HepG2 (cell line): ENCODE measurements around the gene CTDSP1. TPM values are rescaled to one million over a fixed set of nuclear protein-coding genes. Genes with fewer than 3 reads are reported as not detected.

Experiments used
- ATAC-seq: fragments of 200-7000 bp; cut with Tn5 transposase; 3 replicates; pipeline ENCODE4 v1.9.1; 2020; ENCODE audit warnings: mild to moderate bottlenecking, moderate library complexity
- BruUV-seq: library from RNA; stranded (reverse); fragments of 400-500 nt; replicated peaks from 2 replicates; lab custom pipeline; 2021; lab: Mats Ljungman, UMichigan
- CTCF ChIA-PET: fragments of 300-600 bp; formaldehyde crosslinking; extraction: SDS; loops from one replicate; lab custom pipeline; 2021; ENCODE audit warnings: low total read pairs, inconsistent platforms, low intra/inter-chr PET ratio; lab: Yijun Ruan, JAX
- POLR2A ChIA-PET: fragments of 350-600 bp; sonication (Branson Sonifier 250); formaldehyde crosslinking; loops from one replicate; lab custom pipeline; 2020; ENCODE audit warnings: antibody characterized with exemption, inconsistent platforms; lab: Yijun Ruan, JAX
- DNase-seq: peaks from one replicate; pipeline ENCODE4 v3.0.0-alpha.2; 2015; ENCODE audit warnings: low spot score
- FAIRE-seq: peaks from 3 replicates; lab custom pipeline; 2011; peaks lifted over from hg19 to GRCh38; lab: Jason Lieb, UNC
- H2AFZ ChIP-seq: one replicate; pipeline ENCODE4 v1.6.1; 2011; ENCODE audit warnings: low read length, inconsistent platforms
- H3K27ac ChIP-seq: fragments of 300-600 bp; 3 replicates; pipeline ENCODE4 v1.8.0; 2011; ENCODE audit warnings: mixed run types, mild to moderate bottlenecking, mixed read lengths, low read length, inconsistent platforms; ENCODE audit not compliant: insufficient read depth; ENCODE audit errors: extremely low read length
- H3K27me3 ChIP-seq, 2 experiments: fragments of 200-600 bp in 1 of 2; 2 replicates in 1 of 2; 3 replicates in 1 of 2; pipeline versions ENCODE4 v1.6.0 to v1.8.0; 2011; ENCODE audit warnings: low read length in 2 of 2, mild to moderate bottlenecking in 2 of 2, moderate library complexity in 2 of 2, inconsistent platforms in 1 of 2; ENCODE audit not compliant: insufficient read depth in 2 of 2, control insufficient read depth in 1 of 2
- H3K36me3 ChIP-seq, 2 experiments: fragments of 200-600 bp in 1 of 2; replicated peaks in 1 of 2; 2 replicates in 1 of 2; 3 replicates in 1 of 2; pipeline versions ENCODE4 v1.5.1 to v1.8.0; 2011; ENCODE audit warnings: low read length in 2 of 2, inconsistent platforms in 1 of 2; ENCODE audit not compliant: insufficient read depth in 2 of 2, control insufficient read depth in 1 of 2
- H3K4me1 ChIP-seq: 2 replicates; pipeline ENCODE4 v1.5.1; 2012; ENCODE audit warnings: low read length, inconsistent platforms; ENCODE audit not compliant: insufficient read depth
- H3K4me2 ChIP-seq: 2 replicates; pipeline ENCODE4 v1.6.0; 2011; ENCODE audit warnings: low read depth, low read length, inconsistent platforms
- H3K4me3 ChIP-seq, 3 experiments: fragments of 200-600 bp in 1 of 3; sonication (generic), shearing (Covaris generic) in 1 of 3; replicated peaks in 1 of 3; 2 replicates each; pipeline ENCODE4 v1.5.1; 2011 to 2016; ENCODE audit warnings: low read length in 3 of 3, inconsistent platforms in 2 of 3, low read depth in 2 of 3, mild to moderate bottlenecking in 2 of 3, control low read depth in 1 of 3, mixed read lengths in 1 of 3; ENCODE audit not compliant: insufficient read depth in 1 of 3
- H3K79me2 ChIP-seq: one replicate; pipeline ENCODE4 v1.6.1; 2011; ENCODE audit warnings: low read length, inconsistent platforms; ENCODE audit not compliant: insufficient read depth
- H3K9ac ChIP-seq: 2 replicates; pipeline ENCODE4 v1.6.0; 2011; ENCODE audit warnings: mild to moderate bottlenecking, low read depth, low read length, inconsistent platforms; ENCODE audit not compliant: insufficient read depth
- H3K9me3 ChIP-seq: 2 replicates; pipeline ENCODE4 v1.5.1; 2012; ENCODE audit warnings: mild to moderate bottlenecking, low read length
- H4K20me1 ChIP-seq: 2 replicates; pipeline ENCODE4 v1.6.0; 2011; ENCODE audit warnings: inconsistent platforms, mild to moderate bottlenecking, low read length, moderate library complexity; ENCODE audit not compliant: insufficient read depth
- ELF4 ChIP-seq: sonication (generic); formaldehyde crosslinking; IDR thresholded peaks from 2 replicates; pipeline ENCODE4 v1.5.0; 2020; ENCODE audit warnings: missing genetic modification reagents, mild to moderate bottlenecking, moderate library complexity, borderline replicate concordance
- GABPA ChIP-seq, 2 experiments: IDR thresholded peaks; 2 replicates each; pipeline ENCODE4 v1.6.1; 2011 to 2016; ENCODE audit warnings: low read depth in 2 of 2, low read length in 1 of 2, missing biosample characterization in 1 of 2, missing genetic modification characterization in 1 of 2
- HDAC2 ChIP-seq: sonication (generic); formaldehyde crosslinking; IDR thresholded peaks from 2 replicates; pipeline ENCODE4 v1.4.0; 2020; ENCODE audit warnings: missing genetic modification reagents
- KDM5B ChIP-seq: sonication (generic); formaldehyde crosslinking; IDR thresholded peaks from 2 replicates; pipeline ENCODE4 v1.4.0; 2020; ENCODE audit warnings: missing genetic modification reagents, mild to moderate bottlenecking, borderline replicate concordance
- MXI1 ChIP-seq: IDR thresholded peaks from 3 replicates; pipeline ENCODE4 v1.6.1; 2012; ENCODE audit warnings: low read depth, low read length, inconsistent platforms, borderline replicate concordance
- NR2C2 ChIP-seq: sonication (generic); formaldehyde crosslinking; IDR thresholded peaks from 2 replicates; pipeline ENCODE4 v1.4.0; 2020; ENCODE audit warnings: missing genetic modification reagents, mild to moderate bottlenecking, moderate library complexity, borderline replicate concordance
- RFX3 ChIP-seq: IDR thresholded peaks from 2 replicates; pipeline ENCODE4 v1.6.1; 2016; ENCODE audit warnings: missing biosample characterization, missing genetic modification reagents
- SNAI1 ChIP-seq: sonication (generic); formaldehyde crosslinking; IDR thresholded peaks from 2 replicates; pipeline ENCODE4 v1.5.0; 2020; ENCODE audit warnings: mild to moderate bottlenecking, missing genetic modification reagents, borderline replicate concordance
- ZNF235 ChIP-seq: sonication (generic); formaldehyde crosslinking; IDR thresholded peaks from 2 replicates; pipeline ENCODE4 v1.8.1; 2023; ENCODE audit warnings: mild to moderate bottlenecking, missing genetic modification reagents, borderline replicate concordance
- ZNF24 ChIP-seq: fragments of 450-650 bp; IDR thresholded peaks from 2 replicates; pipeline ENCODE4 v1.6.1; 2017; ENCODE audit warnings: antibody characterized with exemption, mild to moderate bottlenecking
- ZNF556 ChIP-seq: sonication (generic); formaldehyde crosslinking; IDR thresholded peaks from 2 replicates; pipeline ENCODE4 v1.4.0; 2020; ENCODE audit warnings: mild to moderate bottlenecking, missing genetic modification reagents, borderline replicate concordance
- ZNF713 ChIP-seq: sonication (generic); formaldehyde crosslinking; IDR thresholded peaks from 2 replicates; pipeline ENCODE4 v1.4.0; 2020; ENCODE audit warnings: mild to moderate bottlenecking, missing genetic modification reagents
- WGBS: methylation state at CpG from one replicate; pipeline ENCODE4 v1.1.6; 2017; ENCODE audit warnings: low lambda C conversion rate; 5-methylcytosine and 5-hydroxymethylcytosine counted together
- in situ Hi-C: cut with HindIII; loops from 2 replicates; pipeline ENCODE4 v1.10.0; 2017; ENCODE audit warnings: low pct_unique_long_range_greater_than_20kb; ENCODE audit not compliant: extremely low pct_ligation_motif_present
- intact Hi-C: fragments of 100-400 bp; cut with micrococcal nuclease; formaldehyde crosslinking; loops from one replicate; pipeline ENCODE4 v1.10.0; 2022; ENCODE audit not compliant: unreplicated experiment
- polyA plus RNA-seq, 8 experiments: library from polyadenylated mRNA; depleted of rRNA in 3 of 8; stranded (reverse) in 7 of 8; unstranded in 1 of 8; fragments of >200 nt; fragmentation: Illumina TruSeq in 4 of 8; extraction: Trizol in 4 of 8; gene quantifications; 2 replicates each; pipeline versions ENCODE4 v1.2.1 to v1.2.3, GENCODE V29; 2011 to 2016; ENCODE audit warnings: low read depth in 4 of 8, missing spikeins in 1 of 8, mixed read lengths in 1 of 8; ENCODE audit not compliant: insufficient read depth in 1 of 8
- total RNA-seq, 5 experiments: library from RNA; depleted of rRNA; stranded (reverse); fragments of >200 nt; fragmentation: Illumina TruSeq; extraction: Trizol; gene quantifications; 2 replicates each; pipeline ENCODE4 v1.2.3, GENCODE V29; 2016; ENCODE audit warnings: low read depth in 1 of 5
- TF ChIP-seq, protein P1 (sequence below): sonication (generic); formaldehyde crosslinking; IDR thresholded peaks from 2 replicates; pipeline ENCODE4 v1.8.1; 2023; ENCODE audit warnings: mild to moderate bottlenecking, missing genetic modification reagents, borderline replicate concordance
- TF ChIP-seq, protein P2 (sequence below): sonication (generic); formaldehyde crosslinking; IDR thresholded peaks from 2 replicates; pipeline ENCODE4 v1.8.0; 2023; ENCODE audit warnings: mild to moderate bottlenecking, missing genetic modification reagents
- TF ChIP-seq, protein P3 (sequence below): sonication (generic); formaldehyde crosslinking; conservative IDR thresholded peaks from 2 replicates; pipeline ENCODE4 v1.4.0; 2020; ENCODE audit warnings: missing genetic modification reagents
- TF ChIP-seq, protein P4 (sequence below): IDR thresholded peaks from 2 replicates; pipeline ENCODE4 v1.6.1; 2016; ENCODE audit warnings: control low read depth

CTDSP1 gene
- total and polyA plus RNA-seq, 2 of the 13 experiments (the other 11 are each of a cell fraction or from before 2014, with no cell fraction given) = 91.0 to 268 TPM

DNA sequence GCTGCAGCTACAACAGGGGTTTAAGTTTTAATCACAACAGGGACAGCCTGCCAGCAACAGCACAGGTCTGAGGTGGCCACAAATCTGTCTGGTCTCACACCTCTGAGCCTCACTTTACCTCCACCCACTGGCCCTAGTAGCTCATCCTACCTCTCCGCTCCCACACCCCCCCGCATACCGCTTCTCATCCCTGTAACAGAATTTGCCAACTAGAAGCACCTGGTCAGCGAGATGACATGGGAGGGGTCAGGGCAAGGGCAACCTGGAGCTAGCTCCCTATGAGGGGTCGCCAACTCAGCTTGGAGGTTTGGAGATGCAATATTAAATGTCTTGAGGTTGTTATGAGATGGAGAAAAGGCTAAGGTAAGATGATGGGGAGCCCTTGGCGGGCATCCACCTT, 35.5 kb upstream of the CTDSP1 start:
- H4K20me1 ChIP-seq = no peaks in the 10 kb centered on the region
- H3K4me1 ChIP-seq = peaks cover 37% of the 10 kb centered on the region
- H3K4me2 ChIP-seq = no peak overlapping the region
- H3K9ac ChIP-seq = no peak overlapping the region
- ATAC-seq = no peak
- no peak overlapping the region for H3K4me3 ChIP-seq
- no peaks in the 10 kb centered on the region for H3K9me3 ChIP-seq
- intact Hi-C loops = no loop called here
- no peaks in the 10 kb centered on the region for H3K79me2 ChIP-seq
- ChIA-PET POLR2A (no interaction called here), CTCF (no interaction called here)
- H3K36me3 ChIP-seq = no peaks in the 10 kb centered on the region
- H2AFZ ChIP-seq = no peak overlapping the region
- BruUV-seq = no TSS peak
- WGBS = 69% methylated on average over 6 of the region's 6 CpGs
- FAIRE-seq = no peak
- DNase-seq = no peak
- H3K27me3 ChIP-seq = peaks cover 2% of the 10 kb centered on the region in 2 experiments; a peak in 2 of 5 replicates
- no peak for TF ChIP-seq HDAC2 (CRISPR knock-in tag)
- TF ChIP-seq NR2C2 (CRISPR knock-in tag) = no peak
- TF ChIP-seq ZNF235 (CRISPR knock-in tag) = no peak
- no peak for TF ChIP-seq MXI1
- TF ChIP-seq ZNF24 = no peak
- no peak for TF ChIP-seq KDM5B (CRISPR knock-in tag)
- TF ChIP-seq ZNF556 = no peak
- TF ChIP-seq, protein P1, sequence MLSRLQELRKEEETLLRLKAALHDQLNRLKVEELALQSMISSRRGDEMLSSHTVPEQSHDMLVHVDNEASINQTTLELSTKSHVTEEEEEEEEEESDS (CRISPR knock-in tag) = no peak
- no peak for TF ChIP-seq GABPA (IDR thresholded peaks at IDR 0.05; ENCODE audit: low read depth, low read length)
- no peak for TF ChIP-seq GABPA (CRISPR knock-in tag; IDR thresholded peaks at IDR 0.05; ENCODE audit: low read depth)
- no peak for TF ChIP-seq RFX3 (CRISPR knock-in tag)
- TF ChIP-seq ZNF713 (CRISPR knock-in tag) = no peak
- TF ChIP-seq, protein P2, sequence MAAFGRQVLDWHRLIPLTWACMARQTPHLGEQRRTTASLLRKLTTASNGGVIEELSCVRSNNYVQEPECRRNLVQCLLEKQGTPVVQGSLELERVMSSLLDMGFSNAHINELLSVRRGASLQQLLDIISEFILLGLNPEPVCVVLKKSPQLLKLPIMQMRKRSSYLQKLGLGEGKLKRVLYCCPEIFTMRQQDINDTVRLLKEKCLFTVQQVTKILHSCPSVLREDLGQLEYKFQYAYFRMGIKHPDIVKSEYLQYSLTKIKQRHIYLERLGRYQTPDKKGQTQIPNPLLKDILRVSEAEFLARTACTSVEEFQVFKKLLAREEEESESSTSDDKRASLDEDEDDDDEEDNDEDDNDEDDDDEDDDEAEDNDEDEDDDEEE (CRISPR knock-in tag) = no peak
- TF ChIP-seq, protein P3, sequence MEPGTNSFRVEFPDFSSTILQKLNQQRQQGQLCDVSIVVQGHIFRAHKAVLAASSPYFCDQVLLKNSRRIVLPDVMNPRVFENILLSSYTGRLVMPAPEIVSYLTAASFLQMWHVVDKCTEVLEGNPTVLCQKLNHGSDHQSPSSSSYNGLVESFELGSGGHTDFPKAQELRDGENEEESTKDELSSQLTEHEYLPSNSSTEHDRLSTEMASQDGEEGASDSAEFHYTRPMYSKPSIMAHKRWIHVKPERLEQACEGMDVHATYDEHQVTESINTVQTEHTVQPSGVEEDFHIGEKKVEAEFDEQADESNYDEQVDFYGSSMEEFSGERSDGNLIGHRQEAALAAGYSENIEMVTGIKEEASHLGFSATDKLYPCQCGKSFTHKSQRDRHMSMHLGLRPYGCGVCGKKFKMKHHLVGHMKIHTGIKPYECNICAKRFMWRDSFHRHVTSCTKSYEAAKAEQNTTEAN (CRISPR knock-in tag) = no peak
- TF ChIP-seq ELF4 (CRISPR knock-in tag) = no peak
- TF ChIP-seq, protein P4, sequence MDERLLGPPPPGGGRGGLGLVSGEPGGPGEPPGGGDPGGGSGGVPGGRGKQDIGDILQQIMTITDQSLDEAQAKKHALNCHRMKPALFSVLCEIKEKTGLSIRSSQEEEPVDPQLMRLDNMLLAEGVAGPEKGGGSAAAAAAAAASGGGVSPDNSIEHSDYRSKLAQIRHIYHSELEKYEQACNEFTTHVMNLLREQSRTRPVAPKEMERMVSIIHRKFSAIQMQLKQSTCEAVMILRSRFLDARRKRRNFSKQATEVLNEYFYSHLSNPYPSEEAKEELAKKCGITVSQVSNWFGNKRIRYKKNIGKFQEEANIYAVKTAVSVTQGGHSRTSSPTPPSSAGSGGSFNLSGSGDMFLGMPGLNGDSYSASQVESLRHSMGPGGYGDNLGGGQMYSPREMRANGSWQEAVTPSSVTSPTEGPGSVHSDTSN (CRISPR knock-in tag) = no peak
- TF ChIP-seq SNAI1 (CRISPR knock-in tag) = no peak
- H3K27ac ChIP-seq = no peak overlapping the region
- in situ Hi-C loops = no loop called here
